GM18870 (cell line): ENCODE measurements around the gene RIGI.
"Not testable (repeated sequence)": the region's sequence is repeated elsewhere in the genome, so short reads cannot be mapped to it uniquely, and the experiment has no call there.

Experiments used
- ATAC-seq: cut with Tn5 transposase; IDR thresholded peaks from one replicate; pipeline ENCODE4 v1.9.1; 2021; ENCODE audit warnings: moderate library complexity; ENCODE audit not compliant: unreplicated experiment

The RIGI gene

DNA sequence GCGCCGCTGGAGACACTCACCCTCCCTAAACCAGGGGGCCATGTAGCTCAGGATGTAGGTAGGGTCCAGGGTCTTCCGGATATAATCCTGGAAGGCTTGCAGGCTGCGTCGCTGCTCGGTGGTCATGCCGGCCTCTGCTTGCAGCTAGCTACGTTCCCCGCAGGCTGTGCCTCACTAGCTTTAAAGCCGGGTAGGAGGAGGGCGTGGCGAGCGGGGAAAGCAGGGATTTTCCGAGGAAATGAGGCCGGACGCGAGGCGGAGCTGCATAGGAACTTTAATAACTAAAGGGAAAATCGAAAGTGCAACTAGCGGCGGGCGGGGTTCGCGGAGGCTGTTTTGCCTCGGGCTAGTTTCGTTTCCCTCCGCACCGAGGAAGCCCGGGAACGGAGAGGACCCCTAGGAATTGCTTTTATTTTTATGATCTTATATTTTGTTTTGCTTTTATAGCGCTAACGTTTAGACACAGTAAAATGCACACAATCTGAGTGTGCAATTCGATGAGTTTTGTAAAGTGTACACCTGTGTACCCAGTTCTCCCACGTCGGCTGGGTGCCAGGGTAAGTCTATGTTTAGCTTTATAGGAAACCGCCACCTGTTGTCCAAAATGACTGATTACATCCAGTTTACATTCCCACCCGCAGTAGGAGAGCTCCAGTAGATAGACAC is at the start of gene RIGI:
Gene RIGI (minus strand): TSS at position 156 of the 666 bp plus-strand sequence. CDS start 30 bp downstream, at position 126.
- peak; percentile 81 for ATAC-seq

GRCh38 chr9:32574858-32575257 is 48.9 kb upstream of the RIGI start:
- ATAC-seq: no peak

DNA sequence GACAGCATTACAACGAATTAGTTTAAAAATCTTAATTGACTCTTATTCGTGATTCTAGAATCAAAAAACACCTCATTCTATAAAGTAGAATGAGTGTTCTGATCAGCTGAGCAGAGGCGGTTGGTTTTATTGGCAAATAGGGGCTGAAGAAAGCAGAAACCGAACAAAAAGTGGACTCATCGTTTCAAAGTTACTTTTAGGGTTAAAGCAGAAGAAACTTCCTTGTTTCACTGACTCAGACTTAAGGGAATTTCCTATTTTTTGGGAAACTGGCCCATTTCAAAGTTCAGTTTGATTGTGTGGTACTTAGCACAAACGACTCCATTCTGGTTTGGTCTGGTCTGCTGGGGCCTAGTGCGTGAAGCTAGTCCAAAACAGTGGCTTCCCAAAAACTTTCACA is 47.8 kb upstream of the RIGI start:
- ATAC-seq: no peak

DNA sequence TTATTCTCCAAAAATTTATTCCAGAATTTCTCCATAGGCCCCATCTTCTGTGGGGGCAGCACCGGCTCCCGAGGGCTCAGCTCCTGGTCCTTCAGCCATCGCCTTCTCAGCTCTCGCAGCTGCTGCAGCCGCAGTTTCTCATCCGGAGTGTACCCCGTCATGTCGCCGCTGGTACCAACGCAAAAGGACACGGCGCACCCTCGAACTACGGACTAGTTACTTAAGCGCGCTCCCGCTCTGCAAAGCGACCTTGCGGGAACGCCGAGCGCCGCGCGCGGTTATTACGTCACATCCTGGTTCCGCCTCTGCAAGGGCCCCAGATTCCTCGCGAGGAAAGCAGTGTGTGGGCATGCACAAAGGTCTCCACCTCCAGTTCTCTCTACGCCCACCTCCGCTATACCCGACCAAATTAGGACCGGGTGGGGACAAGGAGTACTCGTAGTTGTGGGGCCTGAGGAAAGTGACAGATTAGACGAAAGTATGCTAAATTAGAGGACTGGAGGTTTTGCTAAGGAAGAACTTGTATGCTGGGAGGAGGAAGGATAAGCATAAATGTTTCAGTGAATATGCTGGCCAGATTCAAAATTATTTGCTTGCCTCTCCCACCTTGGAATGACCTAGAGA is 47.0 kb upstream of the RIGI start, which contains the start of gene NDUFB6:
Gene NDUFB6 (minus strand): TSS at position 260 of the 624 bp plus-strand sequence. CDS start 99 bp downstream, at position 161.
- peak; percentile 75 for ATAC-seq

GRCh38 chr9:32571969-32572899 is 46.2 kb upstream of the RIGI start:
- peak; percentile 91 for ATAC-seq

DNA sequence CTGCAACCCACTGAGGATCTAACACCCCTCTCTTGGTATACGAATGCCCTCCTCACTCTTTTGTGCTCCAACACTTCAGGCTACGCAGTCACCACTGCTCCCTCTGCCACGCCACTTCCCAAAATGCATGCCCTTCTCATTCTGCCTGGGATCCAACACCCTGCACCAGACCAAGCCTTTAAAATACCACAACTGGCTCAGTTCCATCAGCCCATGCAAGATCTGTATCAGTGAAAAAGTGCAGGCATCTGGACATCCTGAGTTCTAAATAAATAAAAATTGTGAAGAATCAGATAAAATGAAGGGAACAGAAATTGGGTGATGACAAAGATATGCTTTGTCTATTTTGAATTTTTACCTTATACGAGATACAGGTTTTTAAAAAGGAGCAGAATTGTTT is 44.3 kb upstream of the RIGI start:
- no peak for ATAC-seq

DNA sequence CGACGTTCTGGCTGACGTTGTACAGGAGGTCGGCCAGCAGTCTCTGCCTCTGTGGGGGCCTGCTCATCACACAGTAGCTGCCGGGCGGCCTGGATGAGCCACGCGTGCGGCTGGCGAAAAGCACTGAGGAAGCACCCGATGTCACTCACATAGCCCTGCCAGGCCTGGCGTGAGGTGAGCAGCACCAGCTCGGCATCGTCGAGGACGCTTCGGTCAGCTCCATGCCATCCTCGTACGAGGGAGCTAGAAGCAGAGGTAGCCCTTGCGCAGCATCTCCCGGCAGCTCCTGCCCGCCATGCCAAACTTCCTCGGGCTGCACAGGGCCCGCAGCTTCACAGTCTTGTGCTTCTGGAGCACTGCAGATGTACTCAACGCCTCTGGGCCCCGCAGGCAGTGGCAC is 40.8 kb upstream of the RIGI start:
- ATAC-seq: no peak

DNA sequence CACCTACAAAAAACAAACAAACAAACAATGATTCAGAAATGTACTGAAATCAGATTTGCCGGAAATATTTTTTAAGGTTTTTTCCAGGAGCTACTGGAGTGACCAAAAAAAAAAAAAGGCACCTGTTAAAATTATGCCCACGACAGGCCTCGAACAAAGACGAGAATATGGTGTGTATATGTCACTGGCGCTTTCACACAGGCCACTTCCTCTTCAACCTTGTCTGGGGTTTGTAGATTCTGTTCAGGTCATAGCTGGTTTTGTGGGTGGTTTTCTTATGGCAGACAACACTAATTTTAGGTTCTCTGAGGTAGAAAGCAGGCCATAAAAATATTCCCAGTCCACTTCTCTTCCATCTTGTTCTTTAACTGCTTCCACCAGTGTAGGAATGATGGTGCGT is 40.0 kb upstream of the RIGI start:
- no peak for ATAC-seq

GRCh38 chr9:32558408-32558934 is 32.5 kb upstream of the RIGI start:
- ATAC-seq: no peak

DNA sequence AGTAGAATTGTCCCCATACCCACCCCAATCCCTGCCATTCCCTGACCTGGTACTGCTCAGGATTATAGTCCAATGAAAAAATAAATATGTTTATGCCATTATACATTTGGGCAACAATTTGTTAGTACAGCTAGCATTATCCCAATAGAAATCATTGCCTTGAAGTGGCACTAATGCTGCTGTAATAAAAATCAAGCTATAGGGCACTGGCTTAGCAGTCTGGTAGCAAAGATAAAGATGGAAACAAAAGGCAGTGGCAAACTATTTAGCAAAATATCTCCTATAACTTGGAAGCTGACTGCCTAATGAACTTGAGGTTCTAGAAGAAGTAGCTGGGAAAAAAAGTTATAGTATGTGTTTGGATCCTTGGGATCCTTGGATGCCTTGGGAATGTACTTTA is 28.6 kb upstream of the RIGI start:
- ATAC-seq: no peak

DNA sequence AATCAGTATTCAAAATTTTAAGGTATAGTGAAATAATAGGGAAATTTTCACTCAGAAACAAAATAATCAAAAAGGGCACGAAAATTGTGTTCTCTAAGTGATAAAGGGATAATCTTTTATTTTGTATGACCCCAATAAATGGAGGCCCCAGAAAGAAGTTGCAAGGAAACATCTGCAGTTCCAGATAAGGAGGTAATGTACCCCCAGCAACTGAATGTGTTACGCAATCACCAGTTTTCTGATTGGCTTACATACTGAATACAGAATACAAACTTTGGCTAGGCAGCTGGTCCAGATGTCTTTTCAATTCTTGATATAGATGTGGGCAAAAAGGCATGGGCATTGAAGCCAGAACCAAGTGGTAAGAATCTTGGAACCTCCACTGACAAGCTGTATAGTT is 28.1 kb upstream of the RIGI start:
- ATAC-seq: no peak

DNA sequence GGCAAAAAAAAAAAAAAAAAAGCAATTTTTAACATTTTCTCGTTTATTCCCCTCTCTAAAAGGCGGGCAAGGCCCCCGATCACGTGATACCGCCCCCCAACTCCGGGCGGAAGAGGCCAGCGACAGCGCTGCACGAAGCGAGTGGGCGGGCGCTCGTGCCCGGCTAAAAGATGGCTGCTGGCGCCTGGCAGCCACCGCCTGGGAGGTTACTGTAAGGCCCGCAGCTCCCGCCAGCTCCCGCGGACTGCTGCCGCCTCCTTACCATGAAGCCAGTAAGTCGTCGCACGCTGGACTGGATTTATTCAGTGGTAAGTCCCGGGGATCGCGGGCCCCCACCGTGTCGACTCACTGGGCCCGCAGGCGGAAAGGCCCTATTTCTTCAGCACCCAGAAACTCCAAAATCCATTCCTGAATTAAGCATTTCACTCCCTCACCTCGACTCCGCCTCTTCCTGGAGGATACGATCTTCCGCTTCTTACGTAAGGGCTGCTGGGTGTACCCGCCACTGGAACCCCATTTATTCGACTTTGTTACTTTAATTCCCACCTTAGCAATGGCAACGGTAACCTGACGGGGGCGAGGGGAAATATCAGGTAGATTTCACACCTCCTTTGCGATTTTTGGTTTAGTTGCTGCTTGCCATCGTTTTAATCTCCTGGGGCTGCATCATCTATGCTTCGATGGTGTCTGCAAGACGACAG is 26.3 kb upstream of the RIGI start, which contains the start of the genes SMIM27 and TOPORS:
Gene SMIM27 (plus strand): TSS at position 156 of the 701 bp plus-strand sequence. CDS start 108 bp downstream, at position 264.
Gene TOPORS (minus strand): TSS at position 415 of the 701 bp plus-strand sequence. CDS start 150 bp downstream, at position 265.
- peak; percentile 60 for ATAC-seq

DNA sequence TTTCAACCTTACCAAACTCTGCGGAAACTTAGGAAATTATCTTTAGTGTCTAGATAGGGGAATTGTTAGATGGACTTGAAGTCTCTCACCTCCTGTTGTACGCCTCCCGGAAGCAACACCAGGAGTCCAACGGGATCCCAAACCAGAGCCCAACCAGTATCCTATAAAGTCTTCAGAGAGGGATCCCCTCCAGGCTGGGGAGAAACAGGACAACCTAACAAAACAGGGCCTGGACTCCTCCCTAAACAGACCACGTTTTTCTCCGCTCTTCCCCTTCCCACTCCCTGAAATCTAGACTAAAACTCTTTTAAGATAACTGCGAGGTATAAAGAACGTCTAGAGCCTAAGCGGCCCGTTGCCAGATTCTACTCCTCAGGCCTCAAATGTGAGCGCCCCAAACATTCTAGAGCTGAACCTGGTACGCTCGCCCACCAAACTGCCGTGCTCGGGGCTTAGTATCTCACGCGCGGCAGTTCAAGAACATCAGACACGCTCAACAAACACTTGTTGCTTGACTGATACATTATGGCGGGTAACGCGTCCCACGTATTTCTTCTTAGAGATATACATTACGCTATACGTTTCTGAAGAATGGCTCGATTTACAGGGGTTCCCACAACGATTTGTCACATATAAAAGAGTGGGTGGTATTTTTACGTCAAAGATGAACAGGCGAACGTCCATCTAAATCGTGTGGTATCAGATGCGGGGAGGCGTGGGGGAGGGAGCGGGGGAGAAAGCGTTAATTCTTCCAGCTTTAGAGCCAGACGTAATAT is 25.5 kb upstream of the RIGI start:
- ATAC-seq: peak; percentile 2

GRCh38 chr9:32550562-32551275 is 24.7 kb upstream of the RIGI start:
- peak; percentile 53 for ATAC-seq

GRCh38 chr9:32550150-32550561 is 24.2 kb upstream of the RIGI start:
- no peak for ATAC-seq

DNA sequence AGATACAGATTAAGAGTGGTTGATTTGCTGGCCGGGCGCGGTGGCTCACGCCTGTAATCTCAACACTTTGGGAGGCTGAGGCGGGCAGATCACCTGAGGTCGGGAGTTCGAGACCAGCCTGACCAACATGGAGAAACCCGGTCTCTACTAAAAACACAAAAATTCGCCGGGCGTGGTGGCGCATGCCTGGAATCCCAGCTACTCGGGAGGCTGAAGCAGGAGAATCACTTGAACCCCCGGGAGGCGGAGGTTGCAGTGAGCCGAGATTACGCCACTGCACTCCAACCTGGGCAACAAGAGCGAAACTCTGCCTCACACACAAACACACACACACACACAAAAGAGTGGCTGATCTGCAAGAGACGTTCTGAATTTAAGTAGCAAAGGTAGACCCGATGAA is 22.2 kb upstream of the RIGI start:
- not testable (repeated sequence) for ATAC-seq

GRCh38 chr9:32545884-32546283 is 19.9 kb upstream of the RIGI start:
- ATAC-seq: no peak

DNA sequence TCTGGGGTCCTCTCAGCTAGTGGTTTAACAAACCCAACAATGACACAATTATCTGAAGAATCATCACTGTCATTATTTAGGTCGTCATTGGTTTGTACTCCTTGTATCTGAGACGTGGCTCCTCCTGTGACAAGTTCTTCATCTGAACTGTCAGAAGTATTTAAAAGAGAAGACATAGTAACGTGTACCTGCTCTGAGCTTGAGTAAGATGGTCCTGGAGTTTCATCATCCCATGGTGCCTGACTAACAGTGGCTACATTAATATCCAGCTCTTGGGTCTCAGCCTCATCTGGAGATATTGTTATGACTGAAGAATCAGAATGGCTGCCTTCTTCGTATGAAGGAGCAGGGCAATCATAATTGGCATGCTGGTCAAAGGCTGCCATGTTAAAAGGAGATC is 17.1 kb upstream of the RIGI start:
- no peak for ATAC-seq

- ATAC-seq: no peak
Measured at GRCh38 chr9:32533816-32534215, 7.8 kb upstream of the RIGI start.
